Testis (tissue), 3 donors: ENCODE data around the gene CRHR2. TPM values are rescaled to one million over a fixed set of nuclear protein-coding genes. Genes with fewer than 3 reads are reported as not detected.

ENCODE experiments used
- DNase-seq: peaks from one replicate; pipeline ENCODE4 v3.0.0-alpha.2; 2019
- H3K27ac ChIP-seq, 2 donors: fragments of 200-600 bp; sonication (generic); one replicate each; pipeline ENCODE4 v1.5.1; 2019
- H3K27me3 ChIP-seq: fragments of 200-600 bp; sonication (generic); one replicate; pipeline ENCODE4 v1.5.1; 2019
- H3K36me3 ChIP-seq: fragments of 200-600 bp; sonication (generic); one replicate; pipeline ENCODE4 v1.5.1; 2017; ENCODE audit warnings: low read depth; ENCODE audit errors: missing control alignments
- H3K4me1 ChIP-seq: fragments of 200-600 bp; sonication (generic); one replicate; pipeline ENCODE4 v1.5.1; 2019
- H3K4me3 ChIP-seq, 2 donors: fragments of 200-600 bp; sonication (generic); one replicate each; pipeline ENCODE4 v1.5.1; 2017 to 2019
- H3K9me3 ChIP-seq: fragments of 200-600 bp; sonication (generic); one replicate; pipeline ENCODE4 v1.5.1; 2017
- CTCF ChIP-seq, 3 experiments: fragments of 450-650 bp in 2 of 3; fragments of 200-600 bp in 1 of 3; sonication (generic) in 1 of 3; IDR thresholded peaks; one replicate each; pipeline ENCODE4 v1.5.1; 2016 to 2019; ENCODE audit warnings: antibody characterized with exemption in 3 of 3, mild to moderate bottlenecking in 2 of 3, moderate library complexity in 1 of 3
- POLR2A ChIP-seq: fragments of 450-650 bp; IDR thresholded peaks from one replicate; pipeline ENCODE4 v1.6.1; 2017; ENCODE audit warnings: antibody characterized with exemption, mild to moderate bottlenecking, moderate library complexity
- WGBS, 2 donors: methylation state at CpG; one replicate each; pipeline ENCODE4 v1.1.5; 2018; 5-methylcytosine and 5-hydroxymethylcytosine counted together
- intact Hi-C: fragments of 100-400 bp; cut with DNase I; formaldehyde crosslinking; loops from one replicate; pipeline ENCODE4 v1.15.1; 2023; ENCODE audit warnings: low total_unique reads
- polyA plus RNA-seq: library from polyadenylated mRNA; stranded (reverse); fragments of 350-450 nt; fragmentation: Illumina TruSeq; extraction: RNeasy Lipid Tissue Mini Kit (QIAGEN cat#74804); gene quantifications from one replicate; pipeline ENCODE4 v1.2.3, GENCODE V29; 2014; ENCODE audit warnings: low read depth, low replicate concordance; ENCODE audit not compliant: insufficient read depth
- total RNA-seq, 2 donors: library from RNA; depleted of rRNA; stranded (reverse); fragments of >200 nt; gene quantifications; one replicate each; pipeline ENCODE4 v1.2.3, GENCODE V29; 2016

The CRHR2 gene
- total and polyA plus RNA-seq, 3 donors from 2014 or later: 0.50 to 1.3 (median 1.2) TPM

GRCh38 chr7:30729642-30730041 lies 47.4 kb upstream of the CRHR2 start:
- WGBS, 2 donors: 54 to 64% methylated on average over 2 of the region's 2 CpGs
- intact Hi-C loops: loop anchor here (10.0 kb wide), 1 partner anchor 245 kb away; no protein-coding TSS in a partner anchor
- TF ChIP-seq POLR2A (no peak), CTCF (IDR thresholded peaks at IDR 0.05) (no peak)
- no peaks in the 10 kb centered on the region for H3K9me3 ChIP-seq
- H3K4me3 ChIP-seq: no peak overlapping the region
- H3K27ac ChIP-seq: no peak overlapping the region
- H3K4me1 ChIP-seq: no peaks in the 10 kb centered on the region
- H3K27me3 ChIP-seq: no peaks in the 10 kb centered on the region
- no peaks in the 10 kb centered on the region for H3K36me3 ChIP-seq
- DNase-seq: no peak

- H3K4me1 ChIP-seq: no peaks in the 10 kb centered on the region
- 81 to 83% methylated on average over 6 of the region's 6 CpGs for WGBS, 2 donors
- H3K36me3 ChIP-seq: no peaks in the 10 kb centered on the region
- TF ChIP-seq CTCF (IDR thresholded peaks at IDR 0.05): no peak
- no peak for TF ChIP-seq POLR2A
- intact Hi-C loops: no loop called here
- H3K27ac ChIP-seq: no peak overlapping the region
- no peaks in the 10 kb centered on the region for H3K27me3 ChIP-seq
- no peaks in the 10 kb centered on the region for H3K9me3 ChIP-seq
- no peak overlapping the region for H3K4me3 ChIP-seq
- no peak for DNase-seq
These were observed 46.4 kb upstream of the CRHR2 start for GRCh38 chr7:30728591-30729100.

GRCh38 chr7:30727061-30727945 lies 45.0 kb upstream of the CRHR2 start:
- DNase-seq: no peak
- no peaks in the 10 kb centered on the region for H3K4me1 ChIP-seq
- 67 to 81% methylated on average over 8 of the region's 8 CpGs for WGBS, 2 donors
- no peaks in the 10 kb centered on the region for H3K9me3 ChIP-seq
- TF ChIP-seq POLR2A (no peak), CTCF (IDR thresholded peaks at IDR 0.05) (no peak)
- intact Hi-C loops: no loop called here
- no peaks in the 10 kb centered on the region for H3K27me3 ChIP-seq
- H3K4me3 ChIP-seq: no peak overlapping the region
- H3K27ac ChIP-seq: no peak overlapping the region
- H3K36me3 ChIP-seq: no peaks in the 10 kb centered on the region

GRCh38 chr7:30726296-30727006 lies 44.2 kb upstream of the CRHR2 start:
- WGBS, 2 donors: 94 to 96% methylated on average over 4 to 7 of the region's 7 CpGs
- no peak overlapping the region for H3K4me3 ChIP-seq
- H3K27me3 ChIP-seq: no peaks in the 10 kb centered on the region
- DNase-seq: no peak
- intact Hi-C loops: no loop called here
- H3K27ac ChIP-seq: no peak overlapping the region
- no peaks in the 10 kb centered on the region for H3K36me3 ChIP-seq
- no peak for TF ChIP-seq POLR2A
- no peak for TF ChIP-seq CTCF (IDR thresholded peaks at IDR 0.05)
- no peaks in the 10 kb centered on the region for H3K4me1 ChIP-seq
- H3K9me3 ChIP-seq: no peaks in the 10 kb centered on the region
